ENCODE results near the gene EFNA4. TPM values are rescaled to one million over a fixed set of nuclear protein-coding genes. Genes with fewer than 3 reads are reported as not detected.

EFNA4 gene
- total RNA-seq, 2 donors from 2014 or later = 15.9 to 17.9 TPM

GRCh38 chr1:155079210-155079486 lies 15.6 kb downstream of the EFNA4 start:
- WGBS, 2 experiments (ENCODE audit: insufficient coverage in 1 of 2, insufficient read length in 1 of 2) = 0 to 13% methylated on average over 6 to 10 of the region's 10 CpGs
- TF ChIP-seq, protein P1, sequence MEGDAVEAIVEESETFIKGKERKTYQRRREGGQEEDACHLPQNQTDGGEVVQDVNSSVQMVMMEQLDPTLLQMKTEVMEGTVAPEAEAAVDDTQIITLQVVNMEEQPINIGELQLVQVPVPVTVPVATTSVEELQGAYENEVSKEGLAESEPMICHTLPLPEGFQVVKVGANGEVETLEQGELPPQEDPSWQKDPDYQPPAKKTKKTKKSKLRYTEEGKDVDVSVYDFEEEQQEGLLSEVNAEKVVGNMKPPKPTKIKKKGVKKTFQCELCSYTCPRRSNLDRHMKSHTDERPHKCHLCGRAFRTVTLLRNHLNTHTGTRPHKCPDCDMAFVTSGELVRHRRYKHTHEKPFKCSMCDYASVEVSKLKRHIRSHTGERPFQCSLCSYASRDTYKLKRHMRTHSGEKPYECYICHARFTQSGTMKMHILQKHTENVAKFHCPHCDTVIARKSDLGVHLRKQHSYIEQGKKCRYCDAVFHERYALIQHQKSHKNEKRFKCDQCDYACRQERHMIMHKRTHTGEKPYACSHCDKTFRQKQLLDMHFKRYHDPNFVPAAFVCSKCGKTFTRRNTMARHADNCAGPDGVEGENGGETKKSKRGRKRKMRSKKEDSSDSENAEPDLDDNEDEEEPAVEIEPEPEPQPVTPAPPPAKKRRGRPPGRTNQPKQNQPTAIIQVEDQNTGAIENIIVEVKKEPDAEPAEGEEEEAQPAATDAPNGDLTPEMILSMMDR (conservative IDR thresholded peaks at IDR 0.05) = no peak
- no peak overlapping the region for H3K27ac ChIP-seq (ENCODE audit: low read depth, low read length)
- Mint-ChIP-seq H3K27me3 (ENCODE audit: insufficient read depth) (peaks cover 84% of the 10 kb centered on the region), H3K4me1 (peaks cover 25% of the 10 kb centered on the region), H3K4me3 (peak overlapping the region; percentile 57), H3K36me3 (ENCODE audit: low read depth) (no peaks in the 10 kb centered on the region), H3K9me3 (no peaks in the 10 kb centered on the region), H3K27ac (no peak overlapping the region)
- no peak for DNase-seq
- no peak overlapping the region for H3K9ac ChIP-seq (ENCODE audit: extremely low read depth, low read length, poor library complexity, severe bottlenecking)
- H3K27me3 ChIP-seq (ENCODE audit: control insufficient read depth, insufficient read depth, low read length, poor library complexity, severe bottlenecking) = peaks cover 54% of the 10 kb centered on the region
- no peaks in the 10 kb centered on the region for H3K9me3 ChIP-seq (ENCODE audit: control insufficient read depth, low read length)
- no peaks in the 10 kb centered on the region for H3K4me1 ChIP-seq (ENCODE audit: control insufficient read depth, insufficient read depth, low read length)
- H3K36me3 ChIP-seq (ENCODE audit: control insufficient read depth, insufficient read depth, low read length) = no peaks in the 10 kb centered on the region
- H3K4me3 ChIP-seq (ENCODE audit: low read length) = peak overlapping the region; percentile 68

GRCh38 chr1:155079487-155080311 lies 16.2 kb downstream of the EFNA4 start:
- H3K9me3 Mint-ChIP-seq = no peaks in the 10 kb centered on the region
- H3K27me3 ChIP-seq (ENCODE audit: control insufficient read depth, insufficient read depth, low read length, poor library complexity, severe bottlenecking) = peaks cover 58% of the 10 kb centered on the region
- peaks cover 84% of the 10 kb centered on the region for H3K27me3 Mint-ChIP-seq (ENCODE audit: insufficient read depth)
- no peaks in the 10 kb centered on the region for H3K9me3 ChIP-seq (ENCODE audit: control insufficient read depth, low read length)
- H3K36me3 ChIP-seq (ENCODE audit: control insufficient read depth, insufficient read depth, low read length) = no peaks in the 10 kb centered on the region
- peaks cover 28% of the 10 kb centered on the region for H3K4me1 Mint-ChIP-seq
- no peak overlapping the region for H3K27ac ChIP-seq (ENCODE audit: low read depth, low read length)
- peak overlapping the region; percentile 68 for H3K4me3 ChIP-seq (ENCODE audit: low read length)
- H3K9ac ChIP-seq (ENCODE audit: extremely low read depth, low read length, poor library complexity, severe bottlenecking) = no peak overlapping the region
- H3K36me3 Mint-ChIP-seq (ENCODE audit: low read depth) = no peaks in the 10 kb centered on the region
- peak; percentile 74 for DNase-seq
- WGBS, 2 experiments (ENCODE audit: insufficient coverage in 1 of 2, insufficient read length in 1 of 2) = 1 to 2% methylated on average over 20 to 67 of the region's 67 CpGs
- H3K4me1 ChIP-seq (ENCODE audit: control insufficient read depth, insufficient read depth, low read length) = no peaks in the 10 kb centered on the region
- peak overlapping the region; percentile 55 for H3K27ac Mint-ChIP-seq
- TF ChIP-seq, protein P1 (conservative IDR thresholded peaks at IDR 0.05) = no peak
- peak overlapping the region; percentile 57 for H3K4me3 Mint-ChIP-seq

DNA sequence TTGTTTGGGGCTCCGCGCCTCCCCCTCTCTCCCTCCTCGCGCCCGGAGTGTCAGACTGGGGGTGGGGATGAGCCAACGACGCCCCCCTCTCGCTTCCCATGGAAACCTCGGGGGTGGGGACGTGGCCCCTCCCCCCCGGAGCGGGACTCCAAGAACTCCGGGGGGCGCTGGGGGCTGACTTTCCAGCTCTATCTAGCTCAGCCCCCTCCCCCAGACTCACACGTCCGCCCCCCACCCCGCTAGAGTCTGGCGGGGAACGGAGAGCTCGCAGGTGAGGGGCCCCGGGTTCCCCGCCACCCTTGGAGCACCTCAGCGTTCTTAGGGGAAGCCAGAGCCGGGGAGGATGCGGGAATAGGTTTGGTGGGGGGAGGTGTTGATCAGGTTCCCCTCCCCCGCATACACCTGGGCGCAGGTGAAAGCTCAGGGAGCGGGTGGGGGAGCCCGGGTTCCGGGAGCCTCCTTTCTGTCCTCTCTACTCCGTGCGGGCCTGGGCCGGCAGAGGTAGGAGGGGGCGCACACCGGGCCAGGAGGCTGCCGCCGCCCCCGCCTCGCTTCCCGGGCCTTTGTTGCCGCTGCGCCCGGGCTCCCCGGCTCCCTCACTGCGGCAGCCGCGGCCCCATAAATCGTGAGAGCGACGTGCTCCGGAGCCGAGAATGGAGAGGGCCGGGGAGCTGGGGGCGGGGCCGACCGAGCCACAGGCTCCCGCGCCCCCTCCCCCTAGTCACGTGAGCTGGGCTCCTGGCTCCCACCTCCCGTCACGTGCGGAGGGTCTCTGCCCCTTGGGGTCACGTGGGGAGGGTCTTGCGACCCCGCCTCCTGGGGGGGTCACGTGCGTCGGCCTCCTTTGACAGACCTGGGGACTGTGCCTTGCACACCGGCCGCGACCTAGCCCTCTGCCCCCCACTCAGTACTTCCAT lies 17.0 kb downstream of the EFNA4 start:
- H3K4me3 Mint-ChIP-seq = peak overlapping the region; percentile 57
- peaks cover 31% of the 10 kb centered on the region for H3K4me1 Mint-ChIP-seq
- no peak overlapping the region for H3K27ac Mint-ChIP-seq
- no peaks in the 10 kb centered on the region for H3K9me3 Mint-ChIP-seq
- peaks cover 77% of the 10 kb centered on the region for H3K27me3 Mint-ChIP-seq (ENCODE audit: insufficient read depth)
- Histone ChIP-seq H3K9me3 (ENCODE audit: control insufficient read depth, low read length) (no peaks in the 10 kb centered on the region), H3K27ac (ENCODE audit: low read depth, low read length) (peak overlapping the region; percentile 52), H3K36me3 (ENCODE audit: control insufficient read depth, insufficient read depth, low read length) (no peaks in the 10 kb centered on the region), H3K4me1 (ENCODE audit: control insufficient read depth, insufficient read depth, low read length) (no peaks in the 10 kb centered on the region), H3K9ac (ENCODE audit: extremely low read depth, low read length, poor library complexity, severe bottlenecking) (no peak overlapping the region), H3K4me3 (ENCODE audit: low read length) (peak overlapping the region; percentile 68), H3K27me3 (ENCODE audit: control insufficient read depth, insufficient read depth, low read length, poor library complexity, severe bottlenecking) (peaks cover 58% of the 10 kb centered on the region)
- 0 to 1% methylated on average over 20 to 71 of the region's 71 CpGs for WGBS, 2 experiments (ENCODE audit: insufficient coverage in 1 of 2, insufficient read length in 1 of 2)
- no peaks in the 10 kb centered on the region for H3K36me3 Mint-ChIP-seq (ENCODE audit: low read depth)
- TF ChIP-seq, protein P1 (conservative IDR thresholded peaks at IDR 0.05) = no peak
- DNase-seq = peak; percentile 93
